HG03095 (cell line): Measurements from ENCODE around the gene MAP1LC3A.

Experiments used
- ATAC-seq: cut with Tn5 transposase; IDR thresholded peaks from one replicate; pipeline ENCODE4 v1.9.1; 2021; ENCODE audit warnings: moderate library complexity; ENCODE audit not compliant: unreplicated experiment

The MAP1LC3A gene

GRCh38 chr20:34547844-34548613, 10.5 kb upstream of the MAP1LC3A start:
- no peak for ATAC-seq

- ATAC-seq: no peak
These were observed 9.1 kb upstream of the MAP1LC3A start for GRCh38 chr20:34549291-34549928.

GRCh38 chr20:34549929-34550305, 8.6 kb upstream of the MAP1LC3A start:
- no peak for ATAC-seq

- no peak for ATAC-seq
These were observed 5.9 kb upstream of the MAP1LC3A start for GRCh38 chr20:34552569-34552968.

- no peak for ATAC-seq
These were observed 5.1 kb upstream of the MAP1LC3A start for GRCh38 chr20:34553366-34553867.

GRCh38 chr20:34557936-34558319, 590 bp upstream of the MAP1LC3A start:
- no peak for ATAC-seq

GRCh38 chr20:34559311-34560140, 1.0 kb downstream of the MAP1LC3A start:
- no peak for ATAC-seq

GRCh38 chr20:34560141-34560523, 1.6 kb downstream of the MAP1LC3A start:
- ATAC-seq: no peak

- no peak for ATAC-seq
These were observed 2.1 kb downstream of the MAP1LC3A start for GRCh38 chr20:34560614-34561013.

- ATAC-seq: no peak
These were observed 3.1 kb downstream of the MAP1LC3A start for GRCh38 chr20:34561661-34562060.

- no peak for ATAC-seq
These were observed 4.1 kb downstream of the MAP1LC3A start for GRCh38 chr20:34562641-34563040.

GRCh38 chr20:34564833-34565232, 6.3 kb downstream of the MAP1LC3A start:
- ATAC-seq: no peak

- no peak for ATAC-seq
These were observed 8.7 kb downstream of the MAP1LC3A start for GRCh38 chr20:34566978-34567891.

- ATAC-seq: no peak
These were observed 9.7 kb downstream of the MAP1LC3A start for GRCh38 chr20:34567892-34568865.

- ATAC-seq: no peak
These were observed 11.1 kb downstream of the MAP1LC3A start for GRCh38 chr20:34569598-34569997.

GRCh38 chr20:34570859-34571306, 12.4 kb downstream of the MAP1LC3A start:
- no peak for ATAC-seq

GRCh38 chr20:34571753-34572152, 13.2 kb downstream of the MAP1LC3A start:
- no peak for ATAC-seq

- ATAC-seq: no peak
These were observed 15.2 kb downstream of the MAP1LC3A start for GRCh38 chr20:34573541-34574300.

GRCh38 chr20:34574426-34574825, 15.9 kb downstream of the MAP1LC3A start:
- ATAC-seq: no peak
